Endometrial microvascular endothelial cells (primary cell): ENCODE results near the gene APPBP2. TPM values are rescaled to one million over a fixed set of nuclear protein-coding genes. Genes with fewer than 3 reads are reported as not detected.
"Not testable (repeated sequence)": the region's sequence is repeated elsewhere in the genome, so short reads cannot be mapped to it uniquely, and the experiment has no call there.

Source experiments
- in situ Hi-C: cut with HindIII; loops from 2 replicates; pipeline ENCODE4 v1.10.0; 2017; ENCODE audit warnings: low sequenced_read_pairs, low pct_unique_long_range_greater_than_20kb; ENCODE audit errors: inconsistent ontology term
- total RNA-seq: library from RNA; depleted of rRNA; stranded (reverse); fragments of >200 nt; gene quantifications from one replicate; pipeline ENCODE4 v1.2.3, GENCODE V29; 2015; ENCODE audit errors: inconsistent ontology term

APPBP2 gene
- total RNA-seq, 1 donor from 2014 or later, result 44.1 TPM

- in situ Hi-C loops, result no loop called here
These were observed 75.0 kb downstream of the APPBP2 start for GRCh38 chr17:60451071-60451470.

DNA sequence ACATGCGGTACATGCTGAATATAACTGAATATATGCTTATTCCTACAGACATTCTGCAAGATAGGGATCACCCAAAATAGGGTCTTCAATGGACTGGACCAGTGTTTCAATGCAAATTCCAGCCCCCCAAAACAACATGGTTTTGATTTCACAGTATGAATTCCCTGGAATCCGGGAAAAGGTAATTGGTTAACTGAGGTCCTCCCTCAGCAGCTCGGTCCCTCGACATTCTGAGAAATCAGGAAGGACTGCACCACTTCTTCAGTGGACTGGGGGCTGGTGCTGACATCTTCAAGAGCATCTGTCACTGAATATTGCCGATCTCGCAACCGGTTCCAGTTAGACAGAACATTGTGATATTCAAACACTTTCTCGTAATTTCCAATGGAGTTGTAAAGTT is 78.7 kb downstream of the APPBP2 start:
- in situ Hi-C loops, result no loop called here

GRCh38 chr17:60445144-60445543 is 80.9 kb downstream of the APPBP2 start:
- in situ Hi-C loops, result no loop called here

DNA sequence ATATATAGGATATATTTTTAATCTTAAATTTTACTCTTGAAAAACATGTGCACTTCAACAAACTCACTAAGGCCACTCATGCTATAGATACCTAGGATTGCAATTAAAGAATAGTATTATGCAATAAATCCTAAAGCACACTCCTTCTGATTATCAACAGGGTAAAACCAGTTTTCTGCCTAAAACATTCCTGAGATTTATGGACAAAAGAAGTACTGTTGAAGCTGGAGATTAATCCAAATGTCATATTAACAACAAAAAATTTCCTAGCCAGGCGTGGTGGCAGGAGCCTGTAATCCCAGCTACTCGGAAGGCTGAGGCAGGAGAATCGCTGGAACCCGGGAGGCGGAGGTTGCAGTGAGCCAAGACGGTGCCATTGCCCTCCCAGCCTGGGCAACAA is 82.3 kb downstream of the APPBP2 start:
- in situ Hi-C loops, result no loop called here

GRCh38 chr17:60442271-60443173 is 83.5 kb downstream of the APPBP2 start:
- in situ Hi-C loops, result no loop called here

DNA sequence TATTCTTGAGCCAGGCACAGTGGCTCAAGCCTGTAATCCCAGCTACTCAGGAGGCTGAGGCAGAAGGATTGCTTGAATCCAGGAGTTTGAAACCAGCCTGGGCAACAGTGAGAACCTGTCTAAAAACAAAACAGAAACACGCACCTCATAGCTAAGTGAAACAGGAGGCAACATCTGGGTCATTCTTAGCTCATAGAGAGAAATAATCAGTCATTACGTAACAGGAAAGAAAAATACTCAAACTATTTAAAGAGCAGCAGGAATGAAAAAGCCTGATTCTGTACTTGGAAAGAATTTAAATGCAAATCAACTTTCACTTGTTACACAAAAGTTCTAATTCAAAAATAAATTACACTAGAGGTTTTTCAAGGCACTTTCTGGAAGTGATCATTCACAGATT is 86.5 kb downstream of the APPBP2 start:
- in situ Hi-C loops, result no loop called here

- in situ Hi-C loops, result no loop called here
These were observed 89.4 kb downstream of the APPBP2 start for GRCh38 chr17:60436676-60437075.

- in situ Hi-C loops, result no loop called here
These were observed 90.5 kb downstream of the APPBP2 start for GRCh38 chr17:60435244-60436167.

- in situ Hi-C loops, result not testable (repeated sequence)
These were observed 92.7 kb downstream of the APPBP2 start for GRCh38 chr17:60433021-60433997.

GRCh38 chr17:60430561-60430960 is 95.5 kb downstream of the APPBP2 start:
- in situ Hi-C loops, result not testable (repeated sequence)

- in situ Hi-C loops, result not testable (repeated sequence)
These were observed 97.6 kb downstream of the APPBP2 start for GRCh38 chr17:60428491-60428890.

DNA sequence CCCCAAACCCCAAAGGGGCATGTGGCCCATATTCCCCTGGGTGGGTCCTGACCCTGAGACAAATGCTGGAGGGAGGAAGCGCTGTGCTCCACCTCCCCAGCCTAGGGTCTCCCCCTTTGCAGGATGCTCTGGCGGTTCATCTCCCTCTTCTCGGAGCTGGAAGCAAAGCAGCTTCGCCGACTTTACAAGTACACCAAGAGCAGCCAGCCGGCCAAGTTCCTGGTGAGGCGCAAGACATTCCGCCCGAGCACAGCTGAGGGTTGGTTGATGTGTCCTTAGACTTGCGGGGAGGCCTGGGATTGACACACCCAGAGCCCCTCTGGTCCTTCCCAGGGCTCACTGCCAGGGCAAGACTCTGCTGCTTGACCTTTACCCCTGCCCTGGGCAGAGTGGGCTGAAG is 99.4 kb downstream of the APPBP2 start:
- in situ Hi-C loops, result no loop called here

- in situ Hi-C loops, result no loop called here
These were observed 100.4 kb downstream of the APPBP2 start for GRCh38 chr17:60425626-60426025.

DNA sequence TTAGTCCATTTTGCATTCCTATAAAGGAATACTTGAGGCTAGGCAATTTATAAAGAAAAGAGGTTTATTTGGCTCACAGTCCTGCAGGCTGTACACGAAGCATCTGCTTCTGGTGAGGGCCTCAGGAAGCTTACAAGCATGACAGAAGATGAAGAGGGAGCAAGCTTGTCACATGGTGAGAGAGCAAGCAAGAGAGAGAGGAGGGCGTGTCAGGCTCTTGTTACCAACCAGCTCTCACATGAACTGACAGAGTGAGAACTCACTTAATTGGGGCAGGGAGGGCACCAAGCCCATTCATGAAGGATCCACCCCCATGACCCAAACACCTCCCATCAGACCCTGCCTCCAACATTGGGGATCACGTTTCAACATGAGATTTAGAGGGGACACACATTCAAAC is 102.2 kb downstream of the APPBP2 start:
- in situ Hi-C loops, result no loop called here

DNA sequence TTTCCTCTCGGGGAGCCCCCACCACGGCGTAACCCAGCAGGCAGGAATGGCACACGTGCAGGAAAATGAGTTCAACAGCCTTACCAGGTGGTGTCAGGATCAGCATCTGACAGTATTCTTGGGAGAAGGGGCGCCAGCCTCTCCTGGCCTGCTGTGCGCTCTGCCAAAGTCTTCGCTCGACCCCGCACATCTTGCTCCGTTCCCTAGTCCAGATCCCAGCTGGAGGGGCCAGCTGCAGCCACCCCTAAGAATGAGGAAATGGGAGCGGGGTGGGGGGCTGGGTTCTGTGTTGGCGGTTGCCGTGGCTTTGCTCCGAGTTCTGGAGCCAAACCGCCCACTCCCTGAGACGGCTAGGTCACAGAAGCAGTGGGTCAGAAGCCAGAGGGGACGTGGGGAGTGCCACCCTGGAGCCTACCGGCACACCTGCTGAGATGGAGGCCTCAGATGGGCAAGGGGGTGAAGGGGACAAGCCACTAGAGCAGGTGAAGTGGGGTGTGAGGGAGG is 103.8 kb downstream of the APPBP2 start, which contains the start of gene CHCT1:
Gene CHCT1 (plus strand): TSS at position 328 of the 504 bp plus-strand sequence. CDS start 104 bp downstream, at position 432.
- in situ Hi-C loops, result no loop called here

GRCh38 chr17:60421273-60422161 is 104.5 kb downstream of the APPBP2 start:
- in situ Hi-C loops, result no loop called here

GRCh38 chr17:60419875-60420274 is 106.2 kb downstream of the APPBP2 start:
- in situ Hi-C loops, result not testable (repeated sequence)
